Neural cell (in vitro differentiated cells): ENCODE results near the gene ADIPOR1. TPM values are rescaled to one million over a fixed set of nuclear protein-coding genes. Genes with fewer than 3 reads are reported as not detected.
A peak's percentile ranks its signal among the peaks of the same experiment; 100 is the strongest.

ENCODE experiments used
- H2AFZ ChIP-seq: fragments of 200-600, 300-800 bp; sonication (generic), shearing (Covaris generic); 2 replicates; pipeline ENCODE4 v1.6.0; 2014; ENCODE audit warnings: low read depth, mild to moderate bottlenecking, antibody characterized with exemption, low read length, moderate library complexity
- H3F3A ChIP-seq: fragments of 200-600 bp; shearing (Covaris generic); 2 replicates; pipeline ENCODE4 v1.6.1; 2016; ENCODE audit warnings: mild to moderate bottlenecking, moderate library complexity, mixed read lengths, antibody characterized with exemption, low read length; ENCODE audit not compliant: insufficient read depth, poor library complexity, severe bottlenecking
- H3K27ac ChIP-seq: fragments of 200-600, 300-800 bp; sonication (generic), shearing (Covaris generic); 2 replicates; pipeline ENCODE4 v1.5.1; 2014; ENCODE audit warnings: mild to moderate bottlenecking, low read length, moderate library complexity
- H3K27me3 ChIP-seq: fragments of 300-800, 200-600 bp; sonication (generic), shearing (Covaris generic); 2 replicates; pipeline ENCODE4 v1.6.0; 2014; ENCODE audit warnings: mild to moderate bottlenecking, low read depth, low read length, moderate library complexity; ENCODE audit not compliant: insufficient read depth
- H3K36me3 ChIP-seq: fragments of 300-800, 200-600 bp; sonication (generic), shearing (Covaris generic); 2 replicates; pipeline ENCODE4 v1.5.1; 2014; ENCODE audit warnings: mild to moderate bottlenecking, antibody characterized with exemption, low read length, moderate library complexity; ENCODE audit not compliant: insufficient read depth
- H3K4me2 ChIP-seq: fragments of 300-800, 200-600 bp; sonication (generic), shearing (Covaris generic); 2 replicates; pipeline ENCODE4 v1.6.0; 2014; ENCODE audit warnings: mild to moderate bottlenecking, low read length
- H3K4me3 ChIP-seq: fragments of 300-800, 200-600 bp; sonication (generic), shearing (Covaris generic); 2 replicates; pipeline ENCODE4 v1.5.1; 2014; ENCODE audit warnings: mild to moderate bottlenecking, low read length, moderate library complexity
- H3K79me2 ChIP-seq: fragments of 200-600 bp; shearing (Covaris generic); replicated peaks from 2 replicates; pipeline ENCODE4 v1.6.0; 2014; ENCODE audit warnings: mild to moderate bottlenecking, low read length, moderate library complexity; ENCODE audit not compliant: insufficient read depth
- H3K9ac ChIP-seq: fragments of 300-800, 200-600 bp; sonication (generic), shearing (Covaris generic); 2 replicates; pipeline ENCODE4 v1.6.1; 2016; ENCODE audit warnings: mild to moderate bottlenecking, low read length, mixed read lengths
- H3K9me2 ChIP-seq: fragments of 200-600 bp; shearing (Covaris generic); 2 replicates; pipeline ENCODE4 v1.6.1; 2016; ENCODE audit warnings: mild to moderate bottlenecking, low read length, mixed read lengths; ENCODE audit not compliant: insufficient read depth
- H3K9me3 ChIP-seq: fragments of 200-600, 300-800 bp; sonication (generic), shearing (Covaris generic); 2 replicates; pipeline ENCODE4 v1.6.1; 2016; ENCODE audit warnings: mild to moderate bottlenecking, mixed run types, low read length, moderate library complexity, mixed read lengths
- H4K20me1 ChIP-seq: fragments of 200-600 bp; shearing (Covaris generic); 2 replicates; pipeline ENCODE4 v1.6.1; 2016; ENCODE audit warnings: mild to moderate bottlenecking, mixed run types; ENCODE audit not compliant: insufficient read depth
- CTCF ChIP-seq: fragments of 450-650 bp; IDR thresholded peaks from 2 replicates; pipeline ENCODE4 v1.5.1; 2014; ENCODE audit warnings: antibody characterized with exemption, mild to moderate bottlenecking, moderate library complexity; ENCODE audit not compliant: poor library complexity, severe bottlenecking
- EP300 ChIP-seq: fragments of 450-650 bp; conservative IDR thresholded peaks from 2 replicates; pipeline ENCODE4 v1.6.1; 2014; ENCODE audit warnings: antibody characterized with exemption, mild to moderate bottlenecking, moderate library complexity; ENCODE audit not compliant: poor library complexity, severe bottlenecking
- EZH2 ChIP-seq: fragments of 200-600, 300-800 bp; shearing (Covaris generic), sonication (generic); IDR thresholded peaks from 2 replicates; pipeline ENCODE4 v1.6.1; 2014; ENCODE audit warnings: antibody characterized with exemption, low read length, borderline replicate concordance, mild to moderate bottlenecking; ENCODE audit not compliant: insufficient read depth, poor library complexity, severe bottlenecking
- MXI1 ChIP-seq: fragments of 450-650 bp; conservative IDR thresholded peaks from 2 replicates; pipeline ENCODE4 v1.6.1; 2014; ENCODE audit warnings: antibody characterized with exemption, mild to moderate bottlenecking; ENCODE audit not compliant: poor library complexity, severe bottlenecking
- POLR2AphosphoS5 ChIP-seq: IDR thresholded peaks from 2 replicates; pipeline ENCODE4 v1.6.1; 2012
- RAD21 ChIP-seq: fragments of 450-650 bp; conservative IDR thresholded peaks from 2 replicates; pipeline ENCODE4 v1.6.1; 2014; ENCODE audit warnings: antibody characterized with exemption, mild to moderate bottlenecking, moderate library complexity
- SMC3 ChIP-seq: fragments of 450-650 bp; conservative IDR thresholded peaks from 2 replicates; pipeline ENCODE4 v1.6.1; 2014; ENCODE audit warnings: antibody characterized with exemption, mild to moderate bottlenecking, moderate library complexity; ENCODE audit not compliant: poor library complexity
- polyA plus RNA-seq: library from polyadenylated mRNA; depleted of rRNA; stranded (reverse); fragments of >200 nt; gene quantifications from 2 replicates; pipeline ENCODE4 v1.2.3, GENCODE V29; 2014
- TF ChIP-seq, protein P1 (sequence below): IDR thresholded peaks from 2 replicates; pipeline ENCODE4 v1.6.1; 2012; ENCODE audit warnings: borderline replicate concordance

Gene ADIPOR1
- polyA plus RNA-seq, 1 donor from 2014 or later, result 72.3 TPM

DNA sequence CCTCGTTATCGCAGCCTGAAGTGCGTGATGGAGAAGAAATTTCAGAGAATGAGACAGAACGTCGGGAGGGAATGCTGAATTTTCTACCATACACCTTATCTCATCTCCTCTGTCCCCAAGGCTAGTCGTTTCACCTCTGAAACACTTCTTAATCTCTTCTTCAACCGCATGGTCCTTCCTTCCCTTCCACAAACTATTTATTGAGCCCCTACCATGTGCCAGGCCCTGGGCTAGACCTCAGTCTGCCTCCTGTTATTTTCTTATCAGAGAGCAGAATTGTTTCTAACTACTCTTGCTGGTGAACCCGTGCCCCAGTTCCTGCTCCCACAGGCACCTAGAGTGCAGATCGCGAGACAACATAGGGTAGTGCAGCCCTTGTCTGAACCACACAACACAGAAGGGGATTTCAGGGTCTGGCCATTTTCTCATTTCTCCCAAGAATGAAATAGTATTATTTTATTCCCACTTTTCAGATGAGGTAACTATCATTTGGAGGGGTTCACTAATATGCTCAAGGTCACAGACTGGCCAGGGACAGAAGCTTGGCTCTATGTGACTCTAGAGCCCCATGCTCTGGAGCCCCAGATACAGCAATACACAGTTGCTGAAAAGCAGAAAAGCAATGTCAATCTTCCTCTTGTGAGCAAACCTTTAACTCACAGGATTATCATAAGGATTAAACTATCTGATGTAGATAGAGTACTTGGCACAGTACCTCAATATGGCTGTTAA lies 598 bp upstream of the ADIPOR1 start:
- H3K36me3 ChIP-seq, result no peaks in the 10 kb centered on the region
- no peaks in the 10 kb centered on the region for H4K20me1 ChIP-seq
- no peaks in the 10 kb centered on the region for H3K9me2 ChIP-seq
- H2AFZ ChIP-seq, result peak overlapping the region; percentile 49
- peak overlapping the region; percentile 99 for H3K4me2 ChIP-seq
- H3K4me3 ChIP-seq, result peak overlapping the region; percentile 89
- TF ChIP-seq POLR2AphosphoS5, result no peak
- no peak for TF ChIP-seq RAD21
- TF ChIP-seq SMC3, result no peak
- no peak for TF ChIP-seq EZH2
- TF ChIP-seq EP300, result no peak
- TF ChIP-seq CTCF, result no peak
- no peak for TF ChIP-seq MXI1
- TF ChIP-seq, protein P1, sequence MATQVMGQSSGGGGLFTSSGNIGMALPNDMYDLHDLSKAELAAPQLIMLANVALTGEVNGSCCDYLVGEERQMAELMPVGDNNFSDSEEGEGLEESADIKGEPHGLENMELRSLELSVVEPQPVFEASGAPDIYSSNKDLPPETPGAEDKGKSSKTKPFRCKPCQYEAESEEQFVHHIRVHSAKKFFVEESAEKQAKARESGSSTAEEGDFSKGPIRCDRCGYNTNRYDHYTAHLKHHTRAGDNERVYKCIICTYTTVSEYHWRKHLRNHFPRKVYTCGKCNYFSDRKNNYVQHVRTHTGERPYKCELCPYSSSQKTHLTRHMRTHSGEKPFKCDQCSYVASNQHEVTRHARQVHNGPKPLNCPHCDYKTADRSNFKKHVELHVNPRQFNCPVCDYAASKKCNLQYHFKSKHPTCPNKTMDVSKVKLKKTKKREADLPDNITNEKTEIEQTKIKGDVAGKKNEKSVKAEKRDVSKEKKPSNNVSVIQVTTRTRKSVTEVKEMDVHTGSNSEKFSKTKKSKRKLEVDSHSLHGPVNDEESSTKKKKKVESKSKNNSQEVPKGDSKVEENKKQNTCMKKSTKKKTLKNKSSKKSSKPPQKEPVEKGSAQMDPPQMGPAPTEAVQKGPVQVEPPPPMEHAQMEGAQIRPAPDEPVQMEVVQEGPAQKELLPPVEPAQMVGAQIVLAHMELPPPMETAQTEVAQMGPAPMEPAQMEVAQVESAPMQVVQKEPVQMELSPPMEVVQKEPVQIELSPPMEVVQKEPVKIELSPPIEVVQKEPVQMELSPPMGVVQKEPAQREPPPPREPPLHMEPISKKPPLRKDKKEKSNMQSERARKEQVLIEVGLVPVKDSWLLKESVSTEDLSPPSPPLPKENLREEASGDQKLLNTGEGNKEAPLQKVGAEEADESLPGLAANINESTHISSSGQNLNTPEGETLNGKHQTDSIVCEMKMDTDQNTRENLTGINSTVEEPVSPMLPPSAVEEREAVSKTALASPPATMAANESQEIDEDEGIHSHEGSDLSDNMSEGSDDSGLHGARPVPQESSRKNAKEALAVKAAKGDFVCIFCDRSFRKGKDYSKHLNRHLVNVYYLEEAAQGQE, result no peak
- H3K9ac ChIP-seq, result peak overlapping the region; percentile 92
- H3K27me3 ChIP-seq, result no peaks in the 10 kb centered on the region
- H3K27ac ChIP-seq, result peak overlapping the region; percentile 46
- H3F3A ChIP-seq, result no peaks in the 10 kb centered on the region
- no peaks in the 10 kb centered on the region for H3K9me3 ChIP-seq
- peaks cover 34% of the 10 kb centered on the region for H3K79me2 ChIP-seq

- Histone ChIP-seq H3K4me2 (peak overlapping the region; percentile 68), H3K36me3 (no peaks in the 10 kb centered on the region), H3K27me3 (no peaks in the 10 kb centered on the region), H3F3A (no peaks in the 10 kb centered on the region), H3K9ac (peak overlapping the region; percentile 92), H3K27ac (no peak overlapping the region), H3K9me2 (no peaks in the 10 kb centered on the region), H3K79me2 (peaks cover 48% of the 10 kb centered on the region), H2AFZ (no peak overlapping the region), H3K9me3 (no peaks in the 10 kb centered on the region), H4K20me1 (no peaks in the 10 kb centered on the region), H3K4me3 (peak overlapping the region; percentile 89)
- TF ChIP-seq, protein P1, result no peak
- TF ChIP-seq MXI1, result no peak
Measured at GRCh38 chr1:202956969-202957368, 1.1 kb downstream of the ADIPOR1 start.
